Gastroesophageal sphincter (tissue), 4 donors: ENCODE results near the gene CR2. TPM values are rescaled to one million over a fixed set of nuclear protein-coding genes. Genes with fewer than 3 reads are reported as not detected.

Source experiments
- ATAC-seq: fragments of 150-250 bp; one replicate; pipeline ENCODE4 v1.9.1; 2016; ENCODE audit warnings: mild to moderate bottlenecking, moderate library complexity
- H3K27ac ChIP-seq, 4 donors: fragments of 200-600 bp; sonication (generic) in 3 of 4; 1 replicate in 3 of 4; 2 replicates in 1 of 4; pipeline ENCODE4 v1.5.1; 2016 to 2019
- H3K27me3 ChIP-seq: fragments of 200-600 bp; sonication (generic); one replicate; pipeline ENCODE4 v1.5.1; 2019
- H3K36me3 ChIP-seq, 2 donors: fragments of 200-600 bp; sonication (generic); one replicate each; pipeline ENCODE4 v1.5.1; 2019; ENCODE audit warnings: control low read depth in 1 of 2
- H3K4me1 ChIP-seq, 3 donors: fragments of 200-600 bp; sonication (generic); 1 replicate in 2 of 3; 2 replicates in 1 of 3; pipeline ENCODE4 v1.5.1; 2016 to 2019; ENCODE audit warnings: control low read depth in 2 of 3
- H3K4me3 ChIP-seq, 2 donors: fragments of 200-600 bp; sonication (generic); one replicate each; pipeline ENCODE4 v1.5.1; 2019; ENCODE audit warnings: mild to moderate bottlenecking in 1 of 2, moderate library complexity in 1 of 2
- H3K9me3 ChIP-seq, 3 donors: fragments of 200-600 bp; sonication (generic); one replicate each; pipeline ENCODE4 v1.5.1; 2017 to 2019; ENCODE audit warnings: control low read depth in 2 of 3
- CTCF ChIP-seq, 4 experiments: fragments of 200-600 bp in 2 of 4; fragments of 450-650 bp in 2 of 4; sonication (generic) in 1 of 4; IDR thresholded peaks; one replicate each; pipeline ENCODE4 v1.5.1; 2017 to 2019; ENCODE audit warnings: antibody characterized with exemption in 4 of 4, mild to moderate bottlenecking in 2 of 4, moderate library complexity in 2 of 4
- EP300 ChIP-seq: sonication (generic); formaldehyde crosslinking; IDR thresholded peaks from one replicate; pipeline ENCODE4 v1.6.1; 2017; ENCODE audit warnings: antibody characterized with exemption, mild to moderate bottlenecking
- POLR2A ChIP-seq, 2 donors: fragments of 450-650 bp; IDR thresholded peaks; one replicate each; pipeline ENCODE4 v1.6.1; 2017; ENCODE audit warnings: antibody characterized with exemption in 2 of 2, mild to moderate bottlenecking in 2 of 2, moderate library complexity in 1 of 2
- POLR2AphosphoS5 ChIP-seq: sonication (generic); formaldehyde crosslinking; IDR thresholded peaks from one replicate; pipeline ENCODE4 v1.6.1; 2017; ENCODE audit warnings: antibody characterized with exemption
- WGBS, 2 donors: methylation state at CpG; one replicate each; pipeline ENCODE4 v1.1.5; 2018; ENCODE audit warnings: low coverage in 1 of 2; 5-methylcytosine and 5-hydroxymethylcytosine counted together
- total RNA-seq, 4 donors: library from RNA; depleted of rRNA; stranded (reverse); fragments of >200 nt; gene quantifications; one replicate each; pipeline ENCODE4 v1.1.0, GENCODE V29; 2016

CR2 gene
- total RNA-seq, 4 donors from 2014 or later, result 0.13 to 1.0 TPM; not detected in 2

DNA sequence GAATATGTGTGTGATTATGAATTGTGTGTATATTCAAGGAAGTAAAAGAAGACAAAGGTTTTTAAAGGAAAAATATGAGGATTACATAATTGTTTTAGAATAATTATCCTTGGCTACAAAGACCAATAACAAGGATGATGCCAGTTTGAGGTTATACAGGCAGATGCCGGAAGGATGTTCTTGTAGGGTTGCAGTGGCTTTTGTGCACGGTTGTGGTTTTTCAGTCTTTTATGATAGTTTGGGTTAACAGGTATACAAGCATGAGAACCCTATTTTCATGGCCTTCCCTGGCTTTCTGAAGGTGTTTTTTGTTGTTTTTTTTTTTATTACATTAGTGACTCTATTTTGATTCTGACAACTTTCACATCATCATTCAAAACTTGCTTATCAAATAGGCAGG is 4.9 kb downstream of the CR2 start:
- no peak for ATAC-seq
- peaks cover 0 to 12% (median 6%) of the 10 kb centered on the region in 3 donors for H3K4me1 ChIP-seq
- no peak overlapping the region for H3K4me3 ChIP-seq
- no peaks in the 10 kb centered on the region for H3K36me3 ChIP-seq
- H3K27me3 ChIP-seq, result peaks cover 40% of the 10 kb centered on the region
- WGBS, 2 donors, result 82 to 96% methylated on average over 2 of the region's 2 CpGs
- no peak overlapping the region for H3K27ac ChIP-seq
- no peaks in the 10 kb centered on the region for H3K9me3 ChIP-seq
- TF ChIP-seq EP300, result no peak
- no peak for TF ChIP-seq POLR2A (IDR thresholded peaks at IDR 0.05)

GRCh38 chr1:207461649-207462048 is 7.5 kb downstream of the CR2 start:
- Histone ChIP-seq H3K4me3 (no peak overlapping the region), H3K27me3 (peaks cover 35% of the 10 kb centered on the region), H3K27ac (no peak overlapping the region), H3K9me3 (no peaks in the 10 kb centered on the region), H3K36me3 (no peaks in the 10 kb centered on the region), H3K4me1 (no peaks in the 10 kb centered on the region)
- no peak for ATAC-seq
- TF ChIP-seq EP300, result no peak
- no peak for TF ChIP-seq POLR2A (IDR thresholded peaks at IDR 0.05)
- no peak for TF ChIP-seq CTCF (IDR thresholded peaks at IDR 0.05)
- whole genome bisulfite sequencing, 2 donors, result 75 to 100% methylated on average over 1 of the region's 1 CpG

GRCh38 chr1:207462535-207462934 is 8.4 kb downstream of the CR2 start:
- ATAC-seq, result no peak
- no peak for TF ChIP-seq EP300
- no peak for TF ChIP-seq CTCF (IDR thresholded peaks at IDR 0.05)
- TF ChIP-seq POLR2AphosphoS5, result no peak
- TF ChIP-seq POLR2A (IDR thresholded peaks at IDR 0.05), result no peak

GRCh38 chr1:207463021-207463420 is 8.9 kb downstream of the CR2 start:
- H3K4me3 ChIP-seq, result no peak overlapping the region
- no peak for TF ChIP-seq EP300
- no peak for TF ChIP-seq POLR2A (IDR thresholded peaks at IDR 0.05)
- no peak for TF ChIP-seq POLR2AphosphoS5
- no peak for TF ChIP-seq CTCF (IDR thresholded peaks at IDR 0.05)
- H3K27me3 ChIP-seq, result peaks cover 31% of the 10 kb centered on the region
- H3K9me3 ChIP-seq, result no peaks in the 10 kb centered on the region
- no peaks in the 10 kb centered on the region for H3K4me1 ChIP-seq
- no peak overlapping the region for H3K27ac ChIP-seq
- H3K36me3 ChIP-seq, result no peaks in the 10 kb centered on the region
- ATAC-seq, result no peak

More at GRCh38 chr1:207462535-207462934, 8.4 kb downstream of the CR2 start:
- H3K4me1 ChIP-seq, result no peaks in the 10 kb centered on the region
- no peaks in the 10 kb centered on the region for H3K9me3 ChIP-seq
- no peak overlapping the region for H3K4me3 ChIP-seq
- no peaks in the 10 kb centered on the region for H3K36me3 ChIP-seq
- peaks cover 32% of the 10 kb centered on the region for H3K27me3 ChIP-seq
- no peak overlapping the region for H3K27ac ChIP-seq

DNA sequence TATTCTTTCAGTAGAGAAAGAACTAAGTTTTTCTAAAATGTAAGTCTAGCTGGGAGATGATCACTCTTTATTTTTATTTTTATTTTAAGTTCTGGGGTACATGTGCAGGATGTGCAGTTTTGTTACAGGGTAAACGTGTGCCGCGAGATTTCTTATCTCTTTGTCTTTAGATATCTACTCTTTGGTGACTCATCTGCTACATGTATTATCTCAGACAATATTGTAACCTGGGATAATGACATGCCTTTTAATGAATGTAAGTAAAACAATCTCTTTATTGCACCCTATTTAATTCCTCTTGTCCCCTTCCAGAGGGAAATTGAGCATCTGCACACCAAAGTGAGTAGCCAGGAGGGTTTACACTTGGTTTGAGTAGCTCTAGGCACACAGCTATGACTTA is 9.4 kb downstream of the CR2 start:
- no peak for ATAC-seq
- 78 to 86% methylated on average over 3 of the region's 3 CpGs for WGBS, 2 donors

More for the DNA sequence above, 9.4 kb downstream of the CR2 start:
- TF ChIP-seq POLR2A (IDR thresholded peaks at IDR 0.05) (no peak), CTCF (IDR thresholded peaks at IDR 0.05) (no peak), POLR2AphosphoS5 (no peak), EP300 (no peak)
- Histone ChIP-seq H3K4me3 (no peak overlapping the region), H3K27ac (no peak overlapping the region), H3K27me3 (peaks cover 27% of the 10 kb centered on the region), H3K36me3 (no peaks in the 10 kb centered on the region), H3K4me1 (no peaks in the 10 kb centered on the region), H3K9me3 (no peaks in the 10 kb centered on the region)
